IPS DF 6.9 (cell line): ENCODE measurements around the gene PVALEF.

ENCODE experiments used
- DNase-seq: peaks from one replicate; pipeline ENCODE4 v3.0.0-alpha.2; 2013; ENCODE audit warnings: low read depth, low spot score
- H3K27ac ChIP-seq: one replicate; pipeline ENCODE4 v1.5.1; 2013; ENCODE audit warnings: low read length, control low read depth
- H3K27me3 ChIP-seq: 2 replicates; pipeline ENCODE4 v1.6.1; 2013; ENCODE audit warnings: mild to moderate bottlenecking, low read length; ENCODE audit not compliant: control insufficient read depth, insufficient read depth
- H3K36me3 ChIP-seq: 2 replicates; pipeline ENCODE4 v1.6.1; 2013; ENCODE audit warnings: low read length; ENCODE audit not compliant: control insufficient read depth, insufficient read depth
- H3K4me1 ChIP-seq: 2 replicates; pipeline ENCODE4 v1.6.1; 2013; ENCODE audit warnings: low read length; ENCODE audit not compliant: control insufficient read depth, insufficient read depth
- H3K4me3 ChIP-seq: 2 replicates; pipeline ENCODE4 v1.5.1; 2013; ENCODE audit warnings: mild to moderate bottlenecking, low read length
- H3K9me3 ChIP-seq: 2 replicates; pipeline ENCODE4 v1.6.1; 2013; ENCODE audit warnings: low read length, inconsistent platforms; ENCODE audit not compliant: control insufficient read depth, insufficient read depth
- WGBS: extraction: QIAGEN DNeasy Blood & Tissue Kit; methylation state at CpG from one replicate; pipeline ENCODE4 v1.1.7; 2013; ENCODE audit warnings: mixed read lengths, missing lambda C conversion rate; ENCODE audit not compliant: insufficient read length, insufficient coverage; 5-methylcytosine and 5-hydroxymethylcytosine counted together

Gene PVALEF

GRCh38 chr17:81129289-81129688 lies 36.0 kb upstream of the PVALEF start:
- DNase-seq: no peak
- H3K27ac ChIP-seq: no peak overlapping the region
- WGBS: no CpG with 5 or more reads among the region's 11 CpGs

GRCh38 chr17:81129711-81130367 lies 35.5 kb upstream of the PVALEF start:
- WGBS: no CpG with 5 or more reads among the region's 14 CpGs
- H3K4me1 ChIP-seq: no peaks in the 10 kb centered on the region; the same call in 1 of the 2 replicates
- no peak for DNase-seq
- H3K27me3 ChIP-seq: no peaks in the 10 kb centered on the region
- no peak overlapping the region for H3K27ac ChIP-seq
- H3K4me3 ChIP-seq: no peak overlapping the region
- no peaks in the 10 kb centered on the region for H3K9me3 ChIP-seq
- H3K36me3 ChIP-seq: no peaks in the 10 kb centered on the region

More at GRCh38 chr17:81129289-81129688, 36.0 kb upstream of the PVALEF start:
- no peaks in the 10 kb centered on the region for H3K27me3 ChIP-seq
- H3K9me3 ChIP-seq: no peaks in the 10 kb centered on the region
- no peaks in the 10 kb centered on the region; the same call in 1 of the 2 replicates for H3K4me1 ChIP-seq
- no peak overlapping the region for H3K4me3 ChIP-seq
- H3K36me3 ChIP-seq: no peaks in the 10 kb centered on the region

GRCh38 chr17:81130385-81131361 lies 34.6 kb upstream of the PVALEF start:
- H3K36me3 ChIP-seq: no peaks in the 10 kb centered on the region
- no peak overlapping the region for H3K27ac ChIP-seq
- no peaks in the 10 kb centered on the region for H3K27me3 ChIP-seq
- no CpG with 5 or more reads among the region's 41 CpGs for WGBS
- no peaks in the 10 kb centered on the region; the same call in 1 of the 2 replicates for H3K4me1 ChIP-seq
- H3K4me3 ChIP-seq: no peak overlapping the region
- no peaks in the 10 kb centered on the region for H3K9me3 ChIP-seq
- DNase-seq: no peak

- Histone ChIP-seq H3K27ac (no peak overlapping the region), H3K9me3 (no peaks in the 10 kb centered on the region), H3K27me3 (no peaks in the 10 kb centered on the region), H3K36me3 (no peaks in the 10 kb centered on the region), H3K4me3 (no peak overlapping the region; the same call in 1 of the 2 replicates), H3K4me1 (no peaks in the 10 kb centered on the region; the same call in 1 of the 2 replicates)
- WGBS: no CpG with 5 or more reads among the region's 14 CpGs
- DNase-seq: no peak
Observed at GRCh38 chr17:81131486-81132196, 33.7 kb upstream of the PVALEF start.

- H3K27ac ChIP-seq: no peak overlapping the region
- H3K9me3 ChIP-seq: no peaks in the 10 kb centered on the region
- DNase-seq: no peak
- H3K36me3 ChIP-seq: no peaks in the 10 kb centered on the region
- H3K4me1 ChIP-seq: no peaks in the 10 kb centered on the region; the same call in 1 of the 2 replicates
- no peaks in the 10 kb centered on the region for H3K27me3 ChIP-seq
- H3K4me3 ChIP-seq: no peak overlapping the region
- WGBS: no CpG with 5 or more reads among the region's 11 CpGs
Observed at GRCh38 chr17:81132197-81132540, 33.1 kb upstream of the PVALEF start.

- no peak for DNase-seq
- no CpG with 5 or more reads among the region's 22 CpGs for WGBS
- Histone ChIP-seq H3K9me3 (no peaks in the 10 kb centered on the region), H3K36me3 (no peaks in the 10 kb centered on the region), H3K27ac (no peak overlapping the region), H3K4me1 (no peaks in the 10 kb centered on the region; the same call in 1 of the 2 replicates), H3K27me3 (no peaks in the 10 kb centered on the region), H3K4me3 (no peak overlapping the region)
Observed at GRCh38 chr17:81132770-81133723, 32.3 kb upstream of the PVALEF start.

- DNase-seq: no peak
- no CpG with 5 or more reads among the region's 28 CpGs for whole genome bisulfite sequencing
- Histone ChIP-seq H3K4me1 (peaks cover 1% of the 10 kb centered on the region; the same call in 1 of the 2 replicates), H3K9me3 (no peaks in the 10 kb centered on the region), H3K27ac (no peak overlapping the region), H3K36me3 (no peaks in the 10 kb centered on the region), H3K27me3 (no peaks in the 10 kb centered on the region), H3K4me3 (no peak overlapping the region)
Observed at GRCh38 chr17:81134064-81134781, 31.1 kb upstream of the PVALEF start.

GRCh38 chr17:81135505-81136278 lies 29.6 kb upstream of the PVALEF start:
- H3K27ac ChIP-seq: no peak overlapping the region
- H3K36me3 ChIP-seq: no peaks in the 10 kb centered on the region
- H3K9me3 ChIP-seq: no peaks in the 10 kb centered on the region
- no peaks in the 10 kb centered on the region for H3K27me3 ChIP-seq
- no peak for DNase-seq
- WGBS: no CpG with 5 or more reads among the region's 28 CpGs
- H3K4me1 ChIP-seq: peaks cover 1% of the 10 kb centered on the region; the same call in 1 of the 2 replicates
- no peak overlapping the region for H3K4me3 ChIP-seq

- Histone ChIP-seq H3K27ac (no peak overlapping the region), H3K36me3 (no peaks in the 10 kb centered on the region), H3K9me3 (no peaks in the 10 kb centered on the region), H3K27me3 (no peaks in the 10 kb centered on the region), H3K4me3 (no peak overlapping the region), H3K4me1 (peaks cover 1% of the 10 kb centered on the region; the same call in 1 of the 2 replicates)
- no peak for DNase-seq
- no CpG with 5 or more reads among the region's 8 CpGs for WGBS
Observed at GRCh38 chr17:81136366-81136765, 28.9 kb upstream of the PVALEF start.
